ENCODE data around the gene HSPA1A. TPM values are rescaled to one million over a fixed set of nuclear protein-coding genes. Genes with fewer than 3 reads are reported as not detected.

The HSPA1A gene
- total and polyA plus RNA-seq, 9 of the 15 experiments (the other 6 are each of a cell fraction or from before 2014, with no cell fraction given), result 2.2 to 273 (median 107) TPM

Small RNAs within 50 kb of the gene (small RNA-seq; reads per million reads assigned to genes)
- gene RF00019, result not detected
- gene SNORD48, result 4,355 reads per million, percentile 100 among the genes with 10 or more reads in this experiment
- not detected for gene SNORD52

Other genes starting within 250 kb of the HSPA1A start
Only the 7 nearest of the 40 such genes appear.
- gene SAPCD1, start 52.9 kb upstream of the HSPA1A start, total RNA-seq (2014; rRNA removed), result 5.9 and 6.5 TPM in 2 replicates
- 7.0 and 7.4 TPM in 2 replicates for gene SAPCD1, start 52.9 kb upstream of the HSPA1A start, total RNA-seq (2014; rRNA removed; fragmentation: Illumina TruSeq; extraction: Trizol)
- gene SAPCD1, start 52.9 kb upstream of the HSPA1A start, total RNA-seq (2015; rRNA removed; fragmentation: Illumina TruSeq; extraction: Trizol), result 5.8 and 7.5 TPM in 2 replicates
- gene SAPCD1, start 52.9 kb upstream of the HSPA1A start, total RNA-seq (2021), result 13.4 and 15.8 TPM in 2 replicates
- gene SAPCD1, start 52.9 kb upstream of the HSPA1A start, polyA plus RNA-seq (2011; rRNA removed), result 11.7 and 17.8 TPM in 2 replicates
- gene SAPCD1, start 52.9 kb upstream of the HSPA1A start, polyA plus RNA-seq (2014; fragmentation: Illumina TruSeq; extraction: Trizol), result 12.9 and 18.4 TPM in 2 replicates
- gene SAPCD1, start 52.9 kb upstream of the HSPA1A start, polyA plus RNA-seq (2014; fragmentation: Nextera tagmentation; extraction: Ambion mirVana), result 1 to 10 TPM; 2.6 to 3.2 TPM
- 17.1 and 30.2 TPM in 2 replicates for gene SAPCD1, start 52.9 kb upstream of the HSPA1A start, polyA plus RNA-seq (2014; rRNA removed)
- gene VWA7, start 38.2 kb upstream of the HSPA1A start, total RNA-seq (2014; rRNA removed), result 0.65 and 0.68 TPM in 2 replicates
- 0.70 and 0.95 TPM in 2 replicates for gene VWA7, start 38.2 kb upstream of the HSPA1A start, total RNA-seq (2014; rRNA removed; fragmentation: Illumina TruSeq; extraction: Trizol)
- 0.36 and 0.49 TPM in 2 replicates for gene VWA7, start 38.2 kb upstream of the HSPA1A start, total RNA-seq (2015; rRNA removed; fragmentation: Illumina TruSeq; extraction: Trizol)
- gene VWA7, start 38.2 kb upstream of the HSPA1A start, total RNA-seq (2021), result 1.8 and 2.9 TPM in 2 replicates
- 1.0 and 1.7 TPM in 2 replicates for gene VWA7, start 38.2 kb upstream of the HSPA1A start, polyA plus RNA-seq (2011; rRNA removed)
- 1.1 and 1.3 TPM in 2 replicates for gene VWA7, start 38.2 kb upstream of the HSPA1A start, polyA plus RNA-seq (2014; fragmentation: Illumina TruSeq; extraction: Trizol)
- gene VWA7, start 38.2 kb upstream of the HSPA1A start, polyA plus RNA-seq (2014; fragmentation: Nextera tagmentation; extraction: Ambion mirVana), result under 1 TPM; 0.18 to 0.32 TPM
- 2.4 and 3.0 TPM in 2 replicates for gene VWA7, start 38.2 kb upstream of the HSPA1A start, polyA plus RNA-seq (2014; rRNA removed)
- 155 and 210 TPM in 2 replicates for gene VARS1, start 19.8 kb upstream of the HSPA1A start, total RNA-seq (2014; rRNA removed)
- 187 and 202 TPM in 2 replicates for gene VARS1, start 19.8 kb upstream of the HSPA1A start, total RNA-seq (2014; rRNA removed; fragmentation: Illumina TruSeq; extraction: Trizol)
- 128 and 130 TPM in 2 replicates for gene VARS1, start 19.8 kb upstream of the HSPA1A start, total RNA-seq (2015; rRNA removed; fragmentation: Illumina TruSeq; extraction: Trizol)
- 484 and 488 TPM in 2 replicates for gene VARS1, start 19.8 kb upstream of the HSPA1A start, total RNA-seq (2021)
- 37.9 and 95.1 TPM in 2 replicates for gene VARS1, start 19.8 kb upstream of the HSPA1A start, polyA plus RNA-seq (2011; rRNA removed)
- 282 and 332 TPM in 2 replicates for gene VARS1, start 19.8 kb upstream of the HSPA1A start, polyA plus RNA-seq (2014; fragmentation: Illumina TruSeq; extraction: Trizol)
- 10 to 100 TPM in 1 of 2 experiments, 1 to 10 TPM in 1; 2.9 to 10.4 TPM for gene VARS1, start 19.8 kb upstream of the HSPA1A start, polyA plus RNA-seq (2014; fragmentation: Nextera tagmentation; extraction: Ambion mirVana)
- 128 and 129 TPM in 2 replicates for gene VARS1, start 19.8 kb upstream of the HSPA1A start, polyA plus RNA-seq (2014; rRNA removed)
- gene LSM2, start 8.6 kb upstream of the HSPA1A start, total RNA-seq (2014; rRNA removed), result 163 and 271 TPM in 2 replicates
- gene LSM2, start 8.6 kb upstream of the HSPA1A start, total RNA-seq (2014; rRNA removed; fragmentation: Illumina TruSeq; extraction: Trizol), result 244 and 250 TPM in 2 replicates
- 195 and 196 TPM in 2 replicates for gene LSM2, start 8.6 kb upstream of the HSPA1A start, total RNA-seq (2015; rRNA removed; fragmentation: Illumina TruSeq; extraction: Trizol)
- 223 and 232 TPM in 2 replicates for gene LSM2, start 8.6 kb upstream of the HSPA1A start, total RNA-seq (2021)
- 154 and 184 TPM in 2 replicates for gene LSM2, start 8.6 kb upstream of the HSPA1A start, polyA plus RNA-seq (2011; rRNA removed)
- 223 and 256 TPM in 2 replicates for gene LSM2, start 8.6 kb upstream of the HSPA1A start, polyA plus RNA-seq (2014; fragmentation: Illumina TruSeq; extraction: Trizol)
- gene LSM2, start 8.6 kb upstream of the HSPA1A start, polyA plus RNA-seq (2014; fragmentation: Nextera tagmentation; extraction: Ambion mirVana), result 100 to 1,000 TPM; 405 to 407 TPM
- gene LSM2, start 8.6 kb upstream of the HSPA1A start, polyA plus RNA-seq (2014; rRNA removed), result 159 and 218 TPM in 2 replicates
- 0.82 and 1.0 TPM in 2 replicates for gene HSPA1L, start 260 bp upstream of the HSPA1A start, total RNA-seq (2014; rRNA removed)
- gene HSPA1L, start 260 bp upstream of the HSPA1A start, total RNA-seq (2014; rRNA removed; fragmentation: Illumina TruSeq; extraction: Trizol), result 0.70 and 1.3 TPM in 2 replicates
- 1.1 and 1.3 TPM in 2 replicates for gene HSPA1L, start 260 bp upstream of the HSPA1A start, total RNA-seq (2015; rRNA removed; fragmentation: Illumina TruSeq; extraction: Trizol)
- gene HSPA1L, start 260 bp upstream of the HSPA1A start, total RNA-seq (2021), result 1.0 and 1.1 TPM in 2 replicates
- 2.0 and 2.2 TPM in 2 replicates for gene HSPA1L, start 260 bp upstream of the HSPA1A start, polyA plus RNA-seq (2011; rRNA removed)
- gene HSPA1L, start 260 bp upstream of the HSPA1A start, polyA plus RNA-seq (2014; fragmentation: Illumina TruSeq; extraction: Trizol), result 1.5 and 2.1 TPM in 2 replicates
- gene HSPA1L, start 260 bp upstream of the HSPA1A start, polyA plus RNA-seq (2014; fragmentation: Nextera tagmentation; extraction: Ambion mirVana), result under 1 TPM; 0.14 to 0.34 TPM
- 1.3 and 1.7 TPM in 2 replicates for gene HSPA1L, start 260 bp upstream of the HSPA1A start, polyA plus RNA-seq (2014; rRNA removed)
- gene HSPA1B, start 12.2 kb downstream of the HSPA1A start, total RNA-seq (2014; rRNA removed), result 197 and 320 TPM in 2 replicates
- 24.2 and 51.2 TPM in 2 replicates for gene HSPA1B, start 12.2 kb downstream of the HSPA1A start, total RNA-seq (2014; rRNA removed; fragmentation: Illumina TruSeq; extraction: Trizol)
- 164 and 185 TPM in 2 replicates for gene HSPA1B, start 12.2 kb downstream of the HSPA1A start, total RNA-seq (2015; rRNA removed; fragmentation: Illumina TruSeq; extraction: Trizol)
- 227 and 299 TPM in 2 replicates for gene HSPA1B, start 12.2 kb downstream of the HSPA1A start, total RNA-seq (2021)
- 35.3 and 91.9 TPM in 2 replicates for gene HSPA1B, start 12.2 kb downstream of the HSPA1A start, polyA plus RNA-seq (2011; rRNA removed)
- gene HSPA1B, start 12.2 kb downstream of the HSPA1A start, polyA plus RNA-seq (2014; fragmentation: Illumina TruSeq; extraction: Trizol), result 49.0 and 89.3 TPM in 2 replicates
- gene HSPA1B, start 12.2 kb downstream of the HSPA1A start, polyA plus RNA-seq (2014; fragmentation: Nextera tagmentation; extraction: Ambion mirVana), result under 1 TPM; 0.27 to 0.62 TPM
- 81.7 and 86.4 TPM in 2 replicates for gene HSPA1B, start 12.2 kb downstream of the HSPA1A start, polyA plus RNA-seq (2014; rRNA removed)
- 50.3 and 54.0 TPM in 2 replicates for gene NEU1, start 47.3 kb downstream of the HSPA1A start, total RNA-seq (2014; rRNA removed)
- gene NEU1, start 47.3 kb downstream of the HSPA1A start, total RNA-seq (2014; rRNA removed; fragmentation: Illumina TruSeq; extraction: Trizol), result 30.9 and 33.6 TPM in 2 replicates
- 63.9 and 64.3 TPM in 2 replicates for gene NEU1, start 47.3 kb downstream of the HSPA1A start, total RNA-seq (2015; rRNA removed; fragmentation: Illumina TruSeq; extraction: Trizol)
- 44.8 and 51.0 TPM in 2 replicates for gene NEU1, start 47.3 kb downstream of the HSPA1A start, total RNA-seq (2021)
- gene NEU1, start 47.3 kb downstream of the HSPA1A start, polyA plus RNA-seq (2011; rRNA removed), result 67.8 and 79.4 TPM in 2 replicates
- gene NEU1, start 47.3 kb downstream of the HSPA1A start, polyA plus RNA-seq (2014; fragmentation: Illumina TruSeq; extraction: Trizol), result 53.4 and 60.3 TPM in 2 replicates
- 10 to 100 TPM; 14.8 to 20.6 TPM for gene NEU1, start 47.3 kb downstream of the HSPA1A start, polyA plus RNA-seq (2014; fragmentation: Nextera tagmentation; extraction: Ambion mirVana)
- gene NEU1, start 47.3 kb downstream of the HSPA1A start, polyA plus RNA-seq (2014; rRNA removed), result 51.5 and 51.9 TPM in 2 replicates